ENCODE measurements around the gene UQCR11.

UQCR11 gene

GRCh38 chr19:1592024-1592754, 13.1 kb downstream of the UQCR11 start:
- Mint-ChIP-seq H3K9me3 (no peaks in the 10 kb centered on the region), H3K36me3 (ENCODE audit: low read depth) (peaks cover 17% of the 10 kb centered on the region), H3K27ac (peak overlapping the region; percentile 90 to 98 (median 97)), H3K4me3 (peak overlapping the region; percentile 91 to 97 (median 94)), H3K27me3 (ENCODE audit: low read depth) (no peaks in the 10 kb centered on the region), H3K4me1 (peaks cover 9% of the 10 kb centered on the region)
- TF ChIP-seq, protein P1, sequence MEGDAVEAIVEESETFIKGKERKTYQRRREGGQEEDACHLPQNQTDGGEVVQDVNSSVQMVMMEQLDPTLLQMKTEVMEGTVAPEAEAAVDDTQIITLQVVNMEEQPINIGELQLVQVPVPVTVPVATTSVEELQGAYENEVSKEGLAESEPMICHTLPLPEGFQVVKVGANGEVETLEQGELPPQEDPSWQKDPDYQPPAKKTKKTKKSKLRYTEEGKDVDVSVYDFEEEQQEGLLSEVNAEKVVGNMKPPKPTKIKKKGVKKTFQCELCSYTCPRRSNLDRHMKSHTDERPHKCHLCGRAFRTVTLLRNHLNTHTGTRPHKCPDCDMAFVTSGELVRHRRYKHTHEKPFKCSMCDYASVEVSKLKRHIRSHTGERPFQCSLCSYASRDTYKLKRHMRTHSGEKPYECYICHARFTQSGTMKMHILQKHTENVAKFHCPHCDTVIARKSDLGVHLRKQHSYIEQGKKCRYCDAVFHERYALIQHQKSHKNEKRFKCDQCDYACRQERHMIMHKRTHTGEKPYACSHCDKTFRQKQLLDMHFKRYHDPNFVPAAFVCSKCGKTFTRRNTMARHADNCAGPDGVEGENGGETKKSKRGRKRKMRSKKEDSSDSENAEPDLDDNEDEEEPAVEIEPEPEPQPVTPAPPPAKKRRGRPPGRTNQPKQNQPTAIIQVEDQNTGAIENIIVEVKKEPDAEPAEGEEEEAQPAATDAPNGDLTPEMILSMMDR (IDR thresholded peaks at IDR 0.05; ENCODE audit: unreplicated experiment in 3 of 3), result no peak

DNA sequence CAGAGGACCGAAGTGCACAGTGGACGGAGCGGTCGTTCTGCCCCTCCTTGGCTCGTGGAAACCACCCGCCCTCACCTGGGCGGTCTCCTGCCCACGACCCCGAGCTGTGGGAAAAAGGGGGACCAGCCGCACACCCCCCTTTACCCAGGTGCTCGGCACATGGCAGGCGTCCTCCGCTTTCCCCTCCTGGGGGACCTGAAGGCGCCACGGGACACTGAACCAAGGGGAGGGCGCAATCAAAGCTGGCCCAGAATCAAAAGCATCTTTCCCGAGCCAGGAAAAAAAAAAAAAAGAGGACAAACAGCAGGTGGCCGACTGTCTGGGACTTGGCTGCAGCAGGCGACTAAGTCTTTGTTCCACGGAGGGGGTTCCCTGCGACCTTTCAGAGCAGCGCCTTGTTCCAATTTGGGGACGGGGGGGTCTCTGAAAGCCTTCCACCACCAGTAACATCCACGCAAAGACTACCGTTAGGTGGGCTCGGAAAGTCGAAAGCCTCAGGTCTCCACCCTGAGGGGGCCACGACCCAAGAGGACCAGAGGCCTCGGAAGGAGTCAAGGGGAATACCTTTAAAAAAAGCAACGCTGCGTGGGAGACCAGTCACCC, 13.7 kb downstream of the UQCR11 start:
- Mint-ChIP-seq H3K27me3 (ENCODE audit: low read depth) (no peaks in the 10 kb centered on the region), H3K4me3 (peak overlapping the region; percentile 91 to 97 (median 94)), H3K36me3 (ENCODE audit: low read depth) (peaks cover 14% of the 10 kb centered on the region), H3K9me3 (no peaks in the 10 kb centered on the region), H3K4me1 (peaks cover 9% of the 10 kb centered on the region), H3K27ac (peak overlapping the region; percentile 90 to 98 (median 97))
- TF ChIP-seq, protein P1 (IDR thresholded peaks at IDR 0.05; ENCODE audit: unreplicated experiment in 3 of 3), result no peak

- no peaks in the 10 kb centered on the region for H3K9me3 Mint-ChIP-seq
- H3K36me3 Mint-ChIP-seq (ENCODE audit: low read depth), result peaks cover 20% of the 10 kb centered on the region
- H3K4me3 Mint-ChIP-seq, result peak overlapping the region; percentile 91 to 97 (median 94)
- H3K4me1 Mint-ChIP-seq, result peaks cover 9% of the 10 kb centered on the region
- TF ChIP-seq, protein P1 (IDR thresholded peaks at IDR 0.05; ENCODE audit: unreplicated experiment in 3 of 3), result peak in 2 of 3 experiments; percentile 10 to 22
- no peaks in the 10 kb centered on the region for H3K27me3 Mint-ChIP-seq (ENCODE audit: low read depth)
- H3K27ac Mint-ChIP-seq, result peak overlapping the region; percentile 90 to 98 (median 97)
These were observed 14.4 kb downstream of the UQCR11 start for GRCh38 chr19:1590641-1591397.

DNA sequence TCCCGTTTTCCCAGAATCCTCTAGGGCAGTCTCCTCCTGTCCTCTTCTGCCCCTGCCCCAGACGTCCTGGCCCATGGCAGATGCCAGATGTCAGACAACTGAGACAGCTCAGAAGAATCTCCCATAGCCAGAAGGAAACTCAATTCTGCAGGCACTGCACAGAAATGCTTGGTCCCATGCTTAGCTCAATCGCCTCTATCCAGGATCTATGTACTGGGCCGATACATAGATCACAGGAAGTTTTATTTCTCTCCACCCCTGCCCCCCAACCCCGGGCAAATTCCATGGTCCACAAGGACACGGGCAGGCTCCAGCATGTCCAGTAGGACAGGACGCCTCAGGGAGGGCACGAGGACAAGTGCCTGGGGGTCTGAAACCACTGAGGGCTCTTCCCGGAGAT, 17.4 kb downstream of the UQCR11 start:
- no peaks in the 10 kb centered on the region for H3K27me3 Mint-ChIP-seq (ENCODE audit: low read depth)
- no peaks in the 10 kb centered on the region for H3K9me3 Mint-ChIP-seq
- H3K4me3 Mint-ChIP-seq, result peak overlapping the region; percentile 29 to 56 (median 43)
- H3K4me1 Mint-ChIP-seq, result peaks cover 9% of the 10 kb centered on the region
- H3K36me3 Mint-ChIP-seq (ENCODE audit: low read depth), result peaks cover 40% of the 10 kb centered on the region
- peak overlapping the region; percentile 27 to 71 (median 38) for H3K27ac Mint-ChIP-seq
- TF ChIP-seq, protein P1 (IDR thresholded peaks at IDR 0.05; ENCODE audit: unreplicated experiment in 3 of 3), result no peak

DNA sequence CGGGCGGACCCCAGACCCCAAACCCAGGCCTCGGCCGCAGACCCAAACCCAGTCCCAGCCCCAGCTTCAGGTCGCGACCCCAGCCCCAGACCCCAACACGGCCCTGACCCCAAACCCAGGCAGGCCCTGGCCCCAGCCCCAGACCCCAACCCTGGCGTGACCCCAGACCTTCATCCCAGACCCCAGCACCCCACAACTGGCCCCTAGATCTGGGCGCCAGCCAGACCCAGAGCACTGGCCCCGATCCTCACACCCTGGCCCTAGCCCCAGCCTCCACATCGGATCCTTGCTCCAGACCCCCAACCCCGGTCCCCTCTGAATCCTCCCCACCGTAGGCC, 20.1 kb downstream of the UQCR11 start:
- Mint-ChIP-seq H3K4me1 (no peaks in the 10 kb centered on the region), H3K36me3 (ENCODE audit: low read depth) (peaks cover 59% of the 10 kb centered on the region), H3K9me3 (no peaks in the 10 kb centered on the region), H3K27me3 (ENCODE audit: low read depth) (no peaks in the 10 kb centered on the region), H3K27ac (no peak overlapping the region), H3K4me3 (no peak overlapping the region)
- TF ChIP-seq, protein P1 (IDR thresholded peaks at IDR 0.05; ENCODE audit: unreplicated experiment in 3 of 3), result no peak
